NCI-H2029 (cell line): ENCODE measurements around the gene VDAC1.
A peak's percentile ranks its signal among the peaks of the same experiment; 100 is the strongest.

Experiments used
- DNase-seq: peaks from one replicate; lab custom pipeline; 2025; lab: John Stamatoyannopoulos, UW

The VDAC1 gene

DNA sequence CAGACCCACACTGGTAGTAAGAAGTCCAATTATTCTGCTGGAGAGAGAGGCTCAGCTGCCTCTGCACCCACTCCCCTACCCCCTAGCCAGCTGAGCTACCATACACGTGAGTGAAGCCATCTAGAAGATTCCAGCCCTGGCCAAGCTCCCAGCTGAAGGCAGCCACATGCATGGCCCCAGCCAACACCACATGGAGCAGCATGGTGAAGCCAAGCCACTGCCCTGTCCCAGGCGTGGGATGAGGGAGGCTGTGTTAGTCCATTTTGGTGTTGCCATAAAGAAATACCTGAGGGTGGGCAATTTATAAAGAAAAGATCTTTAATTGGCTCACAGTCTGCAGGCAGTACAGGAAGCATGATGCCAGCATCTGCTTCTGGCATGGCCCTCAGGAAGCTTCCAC is 20.0 kb upstream of the VDAC1 start:
- DNase-seq: no peak

DNA sequence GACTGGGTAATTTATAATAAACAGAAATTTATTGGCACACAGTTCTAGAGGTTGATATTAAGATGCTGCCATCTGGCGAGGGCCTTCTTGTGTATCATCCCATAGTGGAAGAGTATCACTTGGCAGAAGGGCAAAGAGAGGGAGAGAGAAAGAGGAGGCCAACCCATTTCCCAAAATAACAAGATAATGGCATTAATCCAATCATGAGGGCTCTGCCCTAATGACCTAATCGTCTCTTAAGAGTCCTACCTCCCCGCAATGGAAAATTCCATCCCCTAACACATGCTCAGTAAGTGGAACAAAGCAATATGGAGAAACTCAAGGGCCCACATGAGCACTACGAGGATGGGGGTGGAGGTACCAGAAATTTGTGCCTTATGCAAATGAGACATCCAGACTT is 17.6 kb upstream of the VDAC1 start:
- no peak for DNase-seq

DNA sequence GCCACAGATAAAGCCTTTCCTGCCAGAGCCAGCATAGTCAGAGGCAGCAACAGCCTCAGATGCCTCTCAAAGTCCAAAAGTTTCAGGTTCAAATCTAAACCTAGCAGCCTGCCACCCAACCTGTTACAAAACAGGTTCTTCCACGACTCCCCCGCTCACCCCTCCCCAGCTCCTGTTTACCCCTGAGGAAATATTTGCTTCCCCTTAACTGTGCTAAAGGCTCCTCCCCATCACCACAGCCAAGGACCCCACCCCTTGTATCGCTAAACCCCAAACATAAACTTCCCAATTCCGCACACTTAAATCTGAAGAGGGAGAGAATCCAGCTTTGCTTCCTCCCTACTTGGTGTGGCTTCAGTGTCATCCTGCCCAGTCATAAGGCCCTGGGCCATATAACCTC is 15.4 kb upstream of the VDAC1 start:
- DNase-seq: no peak

DNA sequence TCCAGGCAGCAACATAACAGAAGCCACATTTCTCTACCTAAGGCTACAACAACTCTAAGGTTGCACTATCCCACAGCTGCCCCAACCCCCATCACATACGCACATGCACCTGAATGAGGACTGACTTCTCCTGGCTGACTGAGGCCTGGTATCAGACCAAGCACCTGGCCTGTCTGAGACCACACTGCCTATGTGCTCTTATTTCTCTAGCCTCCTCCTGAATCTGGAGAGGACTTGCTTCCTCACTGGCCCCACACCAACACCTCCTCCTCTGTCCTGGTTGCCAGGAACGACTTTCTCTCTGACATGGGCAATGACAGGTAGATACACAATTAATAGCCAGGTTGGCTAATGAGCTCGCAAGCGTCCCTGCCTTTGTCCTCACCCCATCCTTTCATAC is 14.9 kb upstream of the VDAC1 start:
- DNase-seq: peak; percentile 20

DNA sequence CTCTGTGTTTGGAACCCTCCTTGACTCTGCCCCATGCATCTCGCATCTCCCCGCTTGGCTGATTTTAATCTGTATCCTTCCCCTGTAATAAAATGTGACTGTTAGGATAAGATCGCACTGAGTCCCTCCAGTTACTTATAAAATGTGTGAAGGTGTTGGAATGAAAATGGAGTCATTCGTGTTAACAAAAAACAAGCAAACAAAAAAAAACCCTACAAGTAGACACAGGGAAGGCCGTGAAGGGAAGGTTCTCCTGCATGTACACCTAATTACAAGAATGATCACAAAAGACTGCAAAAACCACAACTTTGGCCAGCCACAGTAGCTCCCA is 14.2 kb upstream of the VDAC1 start:
- no peak for DNase-seq

DNA sequence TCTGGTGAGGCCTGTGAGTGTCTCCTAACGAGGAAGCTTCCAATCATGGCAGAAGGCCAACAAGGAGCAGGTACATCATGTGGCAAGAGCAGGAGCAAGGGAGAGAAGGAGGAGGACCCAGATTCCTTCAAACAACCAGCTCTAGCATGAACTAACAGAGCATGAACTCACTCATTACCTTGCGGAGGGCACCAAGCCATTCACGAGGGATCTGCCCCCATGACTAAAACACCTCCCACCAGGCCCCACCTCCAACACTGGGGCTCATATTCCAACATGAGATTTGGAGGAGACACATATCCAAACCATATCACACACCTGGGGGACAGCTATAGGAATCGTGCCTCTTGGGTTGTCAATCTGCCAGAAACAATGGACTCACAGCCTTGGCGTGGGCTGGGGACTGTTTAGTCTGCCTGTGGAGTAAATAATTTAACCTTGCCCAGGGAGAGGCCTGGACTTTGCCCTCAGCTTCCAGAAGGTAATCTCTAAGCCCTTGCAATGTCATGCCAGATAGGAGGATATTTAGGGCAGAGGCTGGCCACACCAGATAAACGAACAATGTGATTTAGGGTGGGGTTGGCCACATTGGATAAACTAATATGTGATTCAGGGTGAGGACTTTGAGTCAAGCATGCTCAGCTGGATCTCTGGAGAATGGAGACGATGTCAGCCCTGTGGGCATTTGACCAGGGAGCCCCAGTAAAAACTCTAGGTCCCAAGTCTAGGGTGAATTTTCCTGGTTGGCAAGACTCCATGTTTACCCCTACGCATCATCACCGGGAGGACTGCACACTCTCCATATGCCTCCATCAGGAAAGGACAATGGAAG is 13.6 kb upstream of the VDAC1 start:
- peak; percentile 13 for DNase-seq

DNA sequence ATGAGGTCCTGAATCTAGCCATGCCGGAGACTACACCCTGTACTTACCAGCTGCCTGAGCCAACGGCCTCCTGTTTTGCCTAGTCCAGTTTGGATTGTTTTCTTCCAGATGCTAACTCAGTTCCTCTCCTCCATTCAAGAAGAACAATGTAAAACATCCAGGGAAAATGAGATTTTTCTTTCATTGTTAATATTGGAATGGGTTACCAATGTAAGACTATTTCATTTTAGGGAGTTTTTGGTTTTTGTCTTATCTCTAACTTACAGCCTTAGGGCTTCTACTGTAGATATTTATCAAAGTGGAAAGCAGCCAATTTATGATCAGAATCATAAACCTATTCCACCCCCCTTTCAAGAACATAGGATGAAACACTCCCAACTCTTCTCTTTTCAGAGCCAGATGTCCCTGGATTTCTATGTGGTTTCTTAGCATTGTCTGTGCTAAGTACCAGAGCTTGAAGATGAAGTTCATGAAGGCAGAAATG is 3.5 kb upstream of the VDAC1 start:
- DNase-seq: no peak

DNA sequence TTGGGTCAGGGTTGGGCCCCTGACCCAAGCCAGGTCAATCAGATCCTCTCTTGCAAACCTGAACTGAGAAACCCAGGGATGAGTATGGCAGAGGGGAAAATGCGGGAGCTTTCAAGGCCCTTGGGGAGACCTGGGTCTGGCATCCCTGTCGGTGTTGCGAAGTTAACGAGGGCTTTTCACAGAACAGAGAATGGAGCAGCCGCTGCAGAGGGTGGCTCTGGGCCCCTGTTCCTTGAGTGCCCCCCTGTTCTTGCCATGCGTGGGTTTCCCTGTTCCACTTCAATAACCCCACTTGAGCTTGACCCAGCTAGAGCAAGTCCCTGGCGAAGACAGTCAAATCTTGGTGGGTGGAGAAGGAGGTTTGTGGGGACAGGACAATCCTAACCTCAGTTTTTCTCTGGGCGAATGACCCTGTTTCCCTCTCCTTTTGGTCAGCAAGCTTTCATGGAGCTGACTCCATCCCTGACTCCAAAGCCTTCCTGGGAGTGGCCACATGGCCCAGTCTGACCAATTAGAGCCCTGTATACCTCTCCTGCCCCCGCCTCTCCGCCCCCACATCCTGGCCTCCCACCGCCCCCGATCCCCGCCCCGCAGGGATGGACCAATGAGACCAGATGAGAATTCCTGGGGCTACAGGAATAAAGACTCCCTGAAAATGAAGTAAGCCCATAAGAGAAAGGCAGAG is 2.9 kb upstream of the VDAC1 start:
- DNase-seq: no peak

DNA sequence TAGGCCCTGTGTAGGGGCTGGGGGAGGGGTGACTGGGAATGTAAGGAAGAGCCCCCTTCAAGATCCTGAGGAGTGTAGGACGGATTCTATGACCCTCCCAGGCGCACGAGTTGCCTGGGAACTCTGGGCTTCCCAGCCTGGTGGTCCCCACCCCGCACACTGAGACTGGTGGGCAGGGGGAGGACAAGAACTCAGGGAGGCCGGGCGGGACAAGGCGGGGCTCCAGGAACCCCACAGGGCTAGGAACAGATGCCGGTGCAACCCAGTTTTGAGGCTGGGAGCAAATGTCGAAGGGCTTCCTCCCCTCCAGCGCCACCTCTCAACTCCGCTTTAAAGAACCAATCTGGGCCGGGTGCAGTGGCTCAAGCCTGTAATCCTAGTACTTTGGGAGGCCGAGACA is 1.3 kb upstream of the VDAC1 start:
- no peak for DNase-seq

DNA sequence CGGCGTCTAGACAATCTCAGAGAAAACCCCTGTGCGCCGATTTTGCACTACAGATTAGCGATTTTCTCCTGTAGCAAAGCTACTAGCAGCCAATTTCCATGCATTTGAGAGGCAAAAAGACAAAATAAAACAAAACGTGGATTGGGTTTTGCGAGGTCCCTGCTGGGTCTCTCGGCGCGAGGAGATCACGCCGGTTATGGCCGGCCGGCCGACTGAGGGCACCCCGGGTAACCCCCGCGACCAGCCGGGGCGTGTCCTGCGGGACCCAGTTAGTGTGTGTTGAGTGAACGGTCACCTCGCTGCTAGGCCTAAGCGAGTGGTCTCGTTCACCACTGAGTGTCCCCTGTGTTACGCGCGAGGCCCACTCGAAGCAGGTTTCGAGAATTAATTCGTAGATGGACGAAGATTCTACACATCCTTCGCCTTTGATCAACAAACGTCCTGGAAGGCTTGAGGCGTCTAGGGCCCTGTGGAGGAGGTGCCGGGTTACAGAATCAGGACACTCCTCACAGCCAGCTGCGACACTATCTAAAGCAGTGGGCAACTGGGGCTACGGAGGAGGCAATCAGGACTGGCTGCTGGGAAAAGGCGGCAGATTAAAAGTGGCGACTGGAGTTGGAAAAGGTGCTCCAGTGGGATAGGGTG is 764 bp upstream of the VDAC1 start:
- DNase-seq: no peak

DNA sequence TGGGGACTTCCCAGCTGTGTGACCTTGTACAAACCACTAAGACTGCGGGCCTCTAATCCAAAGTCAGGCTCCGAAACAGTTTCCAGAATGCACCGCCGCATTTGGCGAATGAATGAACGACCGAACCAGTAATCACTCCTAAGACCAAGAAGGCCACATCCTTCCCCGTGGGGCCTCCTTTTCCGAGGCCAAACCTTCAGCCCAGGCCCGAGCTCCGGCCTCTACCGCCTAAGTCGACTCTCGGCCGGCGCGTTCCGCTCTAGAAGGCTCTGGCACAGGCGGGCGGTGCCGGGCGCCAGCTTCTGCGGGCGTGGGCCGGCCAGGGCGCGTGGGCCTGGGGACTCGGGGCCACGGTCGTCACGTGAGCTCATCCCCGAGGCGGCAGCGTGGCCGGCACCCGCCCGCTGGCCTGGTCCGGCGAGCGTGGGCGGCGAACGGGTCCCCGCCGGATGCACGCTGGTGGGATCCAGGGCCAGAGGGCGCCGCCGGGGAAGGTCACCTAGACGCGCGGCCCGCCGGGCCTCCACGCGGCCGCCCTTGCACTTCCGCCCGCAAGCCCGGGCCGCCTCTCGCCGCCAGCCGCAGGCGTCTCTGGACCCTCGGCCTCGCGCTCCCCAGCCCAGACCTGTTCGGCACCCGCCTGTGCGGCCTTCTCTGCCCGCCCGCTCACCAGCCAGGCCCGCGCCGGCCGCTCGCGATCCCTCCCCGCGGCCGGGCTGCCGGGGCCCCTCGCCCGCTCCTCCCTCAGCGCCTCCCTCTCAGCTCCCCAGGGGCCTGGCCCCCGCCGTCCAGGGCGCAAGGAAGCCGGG is 754 bp downstream of the VDAC1 start:
- peak; percentile 30 for DNase-seq

DNA sequence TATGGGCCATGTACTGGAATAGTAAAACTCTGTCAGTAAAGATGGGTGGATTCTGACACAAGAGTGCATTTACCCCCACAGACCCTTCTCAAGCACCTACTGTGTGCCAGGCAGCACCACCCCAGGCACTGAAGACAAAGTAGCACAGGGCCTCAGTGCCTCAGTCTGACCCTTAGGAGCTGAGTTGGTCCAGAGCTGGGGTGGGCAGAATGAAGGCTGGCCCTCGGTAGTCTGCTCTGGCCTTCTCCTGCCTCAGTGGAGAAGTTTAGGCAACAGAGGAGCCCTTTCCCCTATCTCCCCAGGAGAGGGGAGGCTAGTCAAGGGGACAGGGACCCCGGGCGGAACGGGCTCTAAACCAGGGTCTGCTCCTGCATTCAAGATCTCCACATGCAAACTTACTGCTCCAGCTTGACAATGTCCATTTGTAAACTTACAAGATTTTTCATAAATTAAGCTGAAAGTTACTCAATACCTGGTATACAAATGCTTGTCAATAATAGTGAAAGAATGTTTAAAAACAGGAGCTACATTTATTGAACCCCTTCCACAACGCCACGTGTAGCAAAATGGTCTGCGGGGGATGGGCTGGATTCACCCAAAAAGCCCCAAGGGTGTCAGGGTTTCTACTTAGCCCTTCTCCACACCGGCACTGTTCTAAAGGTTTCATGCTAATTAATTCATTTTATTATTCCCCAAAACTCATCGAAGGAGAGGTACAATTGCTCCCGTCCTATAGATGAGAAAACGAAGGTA is 1.5 kb downstream of the VDAC1 start:
- DNase-seq: no peak

DNA sequence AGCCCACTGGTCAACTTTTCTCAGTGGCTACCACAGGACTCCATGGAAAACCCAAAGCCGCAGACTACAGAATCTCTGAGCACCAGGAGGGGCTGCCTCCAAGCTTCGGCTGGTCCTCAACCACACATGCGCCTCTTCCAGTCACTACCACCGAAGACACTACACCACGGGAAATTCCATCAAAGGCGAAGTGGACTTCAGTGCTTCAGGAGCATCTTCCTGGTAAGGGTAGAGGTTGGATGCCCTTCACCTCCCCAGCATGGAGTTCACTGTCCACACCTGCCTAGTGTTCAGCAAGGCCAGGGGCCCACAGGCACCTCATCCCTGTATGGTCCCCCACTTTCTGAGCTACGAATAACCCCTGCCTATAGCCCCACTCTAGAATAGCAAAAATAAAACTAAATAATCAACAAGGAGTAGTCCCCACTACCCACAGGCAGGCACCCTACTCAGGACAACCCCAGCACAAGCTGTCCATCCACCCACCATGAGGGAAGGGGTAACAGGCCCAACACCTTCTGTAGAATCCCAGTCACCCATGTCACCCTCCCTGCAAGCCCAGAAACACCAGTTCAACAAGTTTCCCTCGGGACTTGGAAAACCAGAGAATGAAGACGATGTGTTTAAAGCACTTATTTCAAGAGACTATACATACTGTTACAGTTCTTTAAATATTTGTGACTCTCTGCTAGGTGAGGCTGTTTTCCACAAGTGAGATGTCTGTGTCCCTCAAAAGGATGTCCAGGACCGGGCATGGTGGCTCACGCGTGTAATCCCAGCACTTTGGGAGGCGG is 2.6 kb downstream of the VDAC1 start:
- no peak for DNase-seq

DNA sequence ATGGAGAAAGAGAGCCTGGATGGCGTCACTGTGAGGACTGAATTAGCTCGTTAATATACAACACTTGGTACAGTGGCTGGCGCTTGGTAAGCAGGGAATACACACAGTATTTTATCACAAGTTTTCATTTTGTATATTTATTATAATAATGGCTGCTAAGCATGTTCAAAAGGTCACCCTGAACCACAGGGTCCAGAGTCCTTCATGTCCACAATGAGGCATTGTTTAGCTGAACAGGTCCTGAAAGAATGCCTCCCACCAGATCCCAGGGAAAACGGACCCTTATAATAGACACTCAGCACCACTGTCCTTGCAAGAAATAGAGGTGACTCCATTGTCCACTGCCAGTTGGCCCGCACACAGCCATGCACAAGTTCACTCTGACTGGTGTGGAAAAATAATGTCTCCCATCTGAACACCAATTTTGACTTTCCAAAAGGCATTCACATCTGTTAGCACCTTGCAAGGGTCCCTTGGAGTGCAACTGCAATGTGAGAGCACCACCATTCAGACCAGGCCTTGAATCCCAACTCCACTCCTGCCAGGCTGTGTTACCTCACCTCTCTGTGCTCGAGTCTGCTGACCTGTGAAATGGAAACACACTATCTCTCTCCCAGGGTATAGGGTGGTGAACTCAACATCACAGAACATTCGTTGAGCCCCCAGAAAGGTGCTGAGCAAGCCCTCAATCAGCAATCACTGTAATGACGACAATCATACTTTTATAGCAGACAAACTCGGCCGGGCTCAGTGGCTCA is 3.9 kb downstream of the VDAC1 start:
- no peak for DNase-seq

DNA sequence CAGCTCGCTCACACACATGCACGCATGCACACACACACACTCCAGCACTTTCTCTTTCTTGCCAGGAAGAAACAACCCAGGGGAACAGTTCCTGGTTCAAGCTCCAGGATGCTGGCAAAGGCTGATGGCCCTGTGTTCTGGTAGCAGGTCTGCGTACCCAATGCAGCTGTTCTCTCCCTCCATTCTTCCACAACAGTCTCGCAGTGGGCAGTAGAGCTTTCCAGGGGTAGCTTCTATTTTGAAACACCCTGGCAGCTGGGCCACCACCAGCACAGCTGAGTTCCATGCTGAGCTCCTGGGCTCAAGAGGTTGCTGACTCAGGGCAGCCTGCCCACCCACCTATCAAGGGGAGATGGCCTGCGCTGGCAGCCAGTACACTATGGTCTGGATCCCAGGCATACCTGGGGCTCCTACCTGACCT is 4.7 kb downstream of the VDAC1 start:
- DNase-seq: no peak

DNA sequence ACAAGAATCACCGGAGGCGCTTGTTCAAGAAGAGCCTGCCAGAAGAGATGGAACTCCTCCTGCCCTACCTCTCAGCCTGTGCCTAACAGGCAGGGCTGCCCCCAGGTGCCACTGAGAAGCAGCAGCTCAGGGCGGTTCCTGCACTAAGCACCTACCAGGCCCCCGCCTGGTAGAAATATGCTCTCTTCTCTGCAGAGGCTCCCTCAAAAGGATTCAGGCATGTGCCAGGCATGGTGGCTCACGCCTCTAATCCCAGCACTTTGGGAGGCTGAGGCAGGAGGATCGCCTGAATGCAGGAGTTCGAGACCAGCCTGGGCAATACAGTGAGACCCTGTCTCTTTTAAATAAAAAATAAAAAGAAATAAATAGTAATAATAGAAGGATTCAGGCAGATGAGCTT is 6.0 kb downstream of the VDAC1 start:
- DNase-seq: no peak

DNA sequence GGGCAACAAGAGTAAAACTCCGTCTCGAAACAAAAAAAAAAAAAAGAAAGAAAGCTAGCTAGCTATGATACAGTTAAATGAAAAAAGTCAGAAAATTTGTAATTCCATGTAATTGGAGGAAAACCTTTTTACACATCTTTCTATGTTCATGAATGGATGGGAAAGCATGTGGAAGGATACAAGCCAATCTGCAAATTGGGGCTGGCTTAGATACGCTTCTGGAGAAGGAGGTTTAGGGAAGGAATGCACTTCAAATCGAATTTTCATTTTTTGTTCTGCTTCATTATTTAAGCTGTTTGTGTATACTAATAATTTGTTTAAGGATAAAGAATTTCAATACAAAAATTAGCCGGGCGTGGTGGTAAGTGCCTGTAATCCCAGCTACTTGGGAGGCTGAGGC is 6.7 kb downstream of the VDAC1 start:
- no peak for DNase-seq

DNA sequence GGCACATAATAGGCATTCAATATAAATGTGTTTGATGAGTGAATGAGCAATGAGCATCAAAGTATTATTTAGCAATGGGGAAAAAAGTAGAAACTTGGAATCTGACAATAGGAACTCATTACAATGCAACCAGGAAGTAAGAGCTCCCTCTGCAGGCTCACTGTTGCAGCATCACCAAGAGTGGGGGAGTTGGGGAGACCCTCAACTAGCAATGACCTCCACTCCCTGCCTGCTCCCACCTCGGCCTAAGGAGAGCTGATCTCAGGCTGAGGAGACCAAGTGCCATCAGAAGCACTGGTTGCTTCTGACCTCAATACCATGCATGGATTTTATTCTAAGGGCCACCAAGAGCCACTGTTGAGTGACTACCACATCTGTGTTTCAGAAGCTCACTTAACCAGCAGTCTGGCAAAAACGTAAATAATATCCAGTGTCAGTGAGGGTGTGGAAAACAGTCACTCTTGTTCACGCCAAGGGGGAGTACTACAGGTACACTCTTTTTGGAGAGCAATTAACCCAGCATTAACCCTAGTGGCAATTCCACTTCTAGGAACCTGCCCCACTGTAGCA is 8.0 kb downstream of the VDAC1 start:
- DNase-seq: no peak

DNA sequence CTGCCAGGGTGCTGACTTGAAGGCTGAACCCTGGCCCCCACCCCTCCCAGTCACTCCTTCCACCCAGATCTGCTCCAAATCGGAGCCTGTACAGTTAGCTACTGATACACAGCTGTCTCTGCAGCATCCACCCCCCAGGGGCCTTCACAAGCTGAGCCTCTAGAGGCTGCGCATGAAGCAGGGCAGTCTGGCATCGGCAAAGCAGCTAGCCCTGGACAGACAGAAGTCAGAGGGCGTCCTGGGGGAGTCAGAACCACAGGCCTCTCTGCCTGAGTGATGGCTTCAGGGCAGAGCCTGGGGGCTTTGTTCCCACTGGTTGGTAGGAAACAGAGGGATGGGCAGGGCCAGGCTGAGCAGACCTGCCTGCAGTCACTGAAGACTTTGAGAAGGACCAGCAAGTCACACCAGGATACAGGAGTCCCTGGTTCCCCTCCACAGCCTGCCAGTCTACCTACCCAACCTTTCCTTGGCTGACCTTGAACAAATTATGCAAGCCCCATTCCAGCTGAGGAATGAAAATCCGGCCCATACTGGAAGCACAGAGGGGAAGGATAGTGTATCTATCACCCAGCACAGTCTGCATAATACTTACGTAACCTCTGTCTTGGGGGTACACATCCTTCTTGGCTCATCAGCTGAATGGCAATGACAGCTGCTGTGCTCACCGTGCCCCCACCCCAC is 8.8 kb downstream of the VDAC1 start:
- DNase-seq: no peak
